GM18870 (cell line): Measurements from ENCODE around the gene TRIP10.
A peak's percentile ranks its signal among the peaks of the same experiment; 100 is the strongest.
"Not testable (repeated sequence)": the region's sequence is repeated elsewhere in the genome, so short reads cannot be mapped to it uniquely, and the experiment has no call there.

Experiments
- ATAC-seq: cut with Tn5 transposase; IDR thresholded peaks from one replicate; pipeline ENCODE4 v1.9.1; 2021; ENCODE audit warnings: moderate library complexity; ENCODE audit not compliant: unreplicated experiment

The TRIP10 gene

DNA sequence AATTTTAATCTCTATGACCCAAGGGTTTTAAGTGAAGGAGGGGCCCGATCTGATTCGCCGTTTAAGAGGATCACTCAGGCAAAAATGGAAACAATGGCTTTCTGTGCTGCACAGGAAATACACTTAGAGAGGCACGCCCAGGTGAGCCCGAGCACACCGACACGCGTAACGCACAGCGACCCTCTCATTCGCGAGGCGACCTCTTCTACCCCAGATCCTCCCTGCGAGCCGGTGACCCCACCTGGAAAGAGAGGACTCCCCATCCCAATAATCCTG lies 27.5 kb downstream of the TRIP10 start:
- ATAC-seq = peak; percentile 4

DNA sequence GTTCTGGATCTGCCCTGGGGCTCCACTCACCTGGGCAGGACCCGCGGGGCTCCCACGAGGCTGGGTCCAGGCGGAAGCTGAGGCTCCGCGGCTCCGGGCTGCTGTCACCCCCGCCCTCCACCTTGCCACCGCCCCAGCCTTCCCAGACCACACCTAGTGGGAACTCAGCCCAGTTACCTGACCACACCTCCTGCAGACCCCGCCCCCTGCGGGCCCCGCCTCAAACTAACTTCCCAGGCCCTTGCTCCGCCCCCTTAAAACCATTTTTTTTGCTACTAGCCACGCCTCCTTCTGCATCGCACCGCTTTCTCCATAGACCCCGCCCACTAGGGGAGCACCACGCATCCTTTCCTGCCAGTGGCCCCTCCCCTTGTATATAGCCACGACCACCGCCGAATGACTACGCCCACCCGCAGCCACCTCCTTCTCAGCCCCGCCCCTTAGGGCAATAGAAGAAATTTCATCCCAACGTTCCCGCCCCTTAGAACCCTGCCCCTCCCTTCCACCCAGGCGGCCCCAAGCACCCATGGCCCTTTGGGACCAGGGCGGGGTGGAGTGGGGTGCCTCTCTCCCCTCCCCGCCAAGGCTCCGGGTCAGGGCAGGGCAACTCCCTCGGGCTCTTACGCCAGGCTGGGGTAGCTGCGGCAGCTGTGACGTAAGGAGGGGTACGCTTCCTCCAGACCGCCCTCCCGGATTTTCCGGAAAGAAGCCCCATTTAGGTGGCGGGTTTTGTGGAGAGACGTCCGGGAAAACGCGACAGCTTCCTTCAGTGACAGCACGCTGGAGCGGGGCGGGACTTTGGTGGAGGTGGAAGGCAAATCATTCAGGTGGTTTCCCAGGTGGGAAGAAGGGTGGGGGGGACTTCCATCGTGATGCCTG lies 28.1 kb downstream of the TRIP10 start, which contains the start of gene SH2D3A:
TSS of gene SH2D3A (minus strand) at position 79 of the 879 bp plus-strand sequence. CDS start 3,687 bp downstream, outside the sequence.
- peak; percentile 71 for ATAC-seq

DNA sequence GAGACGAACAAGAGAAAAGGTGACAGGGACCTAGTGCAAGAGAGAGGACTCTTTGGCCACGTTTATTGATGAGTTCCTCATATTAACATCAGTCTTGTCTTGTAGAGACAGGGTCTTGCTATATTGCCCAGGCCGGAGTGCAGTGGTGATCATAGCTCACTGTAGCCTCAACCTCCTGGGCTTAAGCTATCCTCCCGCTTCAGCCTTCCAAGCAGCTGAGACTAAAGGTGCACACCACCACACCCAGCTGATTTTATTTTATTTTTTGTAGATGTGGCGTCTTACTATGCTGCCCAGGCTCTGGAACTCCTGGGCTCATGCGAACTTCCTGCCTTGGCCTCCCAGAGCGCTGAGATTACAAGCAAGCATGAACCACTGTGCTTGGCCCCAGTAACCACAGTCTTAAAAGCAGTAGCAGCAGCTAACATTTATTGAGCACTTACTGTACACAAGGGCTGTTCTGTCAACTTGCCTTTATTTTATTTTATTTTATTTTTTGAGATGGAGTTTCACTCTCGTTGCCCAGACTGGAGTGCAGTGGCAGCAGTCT lies 28.8 kb downstream of the TRIP10 start:
- ATAC-seq = no peak

GRCh38 chr19:6769006-6769619 lies 29.6 kb downstream of the TRIP10 start:
- ATAC-seq = no peak

DNA sequence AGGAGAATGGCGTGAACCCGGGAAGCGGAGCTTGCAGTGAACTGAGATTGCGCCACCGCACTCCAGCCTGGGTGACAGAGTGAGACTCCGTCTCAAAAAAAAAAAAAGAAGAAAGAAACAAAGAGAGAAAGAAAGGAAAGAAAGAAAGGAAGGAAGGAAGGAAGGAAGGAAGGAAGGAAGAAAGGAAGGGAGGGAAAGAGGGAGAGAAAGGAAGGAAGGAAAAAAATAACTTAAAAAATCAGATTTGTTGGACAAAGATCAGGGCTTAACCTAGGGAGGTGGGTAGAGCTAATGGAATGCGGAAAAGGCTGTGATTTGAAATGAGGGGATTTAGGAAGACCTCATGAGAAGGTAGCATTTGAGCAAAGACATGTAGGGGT lies 32.2 kb downstream of the TRIP10 start:
- ATAC-seq = not testable (repeated sequence)

DNA sequence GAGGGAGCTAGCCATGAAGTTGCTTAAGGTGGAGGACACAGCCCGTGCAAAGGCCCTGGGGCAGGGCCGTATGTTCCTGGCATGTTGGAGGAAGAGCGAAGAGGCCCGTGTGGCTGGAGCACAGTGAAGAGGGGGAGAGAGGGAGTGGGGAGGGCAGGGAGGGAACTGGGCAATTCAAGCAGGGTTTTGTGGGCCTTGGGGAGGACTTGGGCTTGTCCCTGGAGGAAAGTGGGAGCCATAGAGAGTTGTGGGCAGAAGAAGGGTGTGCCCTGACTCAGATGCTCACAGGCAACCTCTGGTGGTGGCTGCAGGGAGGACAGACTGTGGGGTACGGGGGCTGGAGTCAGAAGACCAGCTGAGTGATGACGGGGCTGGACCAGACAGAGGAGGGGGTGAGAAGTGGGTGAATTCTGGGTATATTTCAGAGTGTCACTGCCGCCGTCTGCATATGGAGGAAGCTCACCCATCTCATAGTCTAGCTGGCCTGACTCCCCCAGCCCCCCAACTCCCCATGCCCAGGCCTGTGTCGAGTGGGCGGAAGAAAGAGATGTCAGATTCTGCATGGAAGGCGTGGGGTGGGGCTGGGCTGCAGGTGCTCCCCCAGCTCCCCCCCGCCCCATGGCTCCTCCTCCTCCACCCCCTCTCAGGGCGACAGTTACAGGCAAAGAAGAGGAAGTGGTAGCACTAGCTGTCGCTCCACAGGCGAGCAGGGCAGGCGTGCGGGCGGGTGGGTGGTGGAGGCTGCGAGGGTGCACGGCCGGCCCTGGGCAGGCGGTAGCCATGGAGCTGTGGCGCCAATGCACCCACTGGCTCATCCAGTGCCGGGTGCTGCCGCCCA lies 32.8 kb downstream of the TRIP10 start, which contains the start of gene VAV1:
TSS of gene VAV1 (plus strand) at position 681 of the 838 bp plus-strand sequence. CDS start at position 781, 100 bp downstream.
- ATAC-seq = no peak

DNA sequence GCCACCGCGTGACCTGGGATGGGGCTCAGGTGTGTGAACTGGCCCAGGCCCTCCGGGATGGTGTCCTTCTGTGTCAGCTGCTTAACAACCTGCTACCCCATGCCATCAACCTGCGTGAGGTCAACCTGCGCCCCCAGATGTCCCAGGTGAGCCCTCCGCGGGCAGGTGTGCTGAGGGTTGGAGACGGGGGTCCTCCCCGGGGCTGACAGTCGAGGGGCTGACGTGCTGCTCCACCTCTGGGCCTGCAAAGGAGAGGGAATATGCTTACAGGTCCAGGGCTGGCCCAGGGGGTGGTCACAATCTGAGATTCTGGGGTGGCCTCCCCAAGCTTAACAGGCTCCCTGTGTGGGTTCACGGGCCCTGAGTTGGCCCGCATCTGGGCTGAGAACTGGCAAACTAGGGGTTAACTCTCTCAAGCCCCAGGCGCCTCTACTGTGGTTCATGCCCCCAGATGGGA lies 33.4 kb downstream of the TRIP10 start:
- no peak for ATAC-seq

DNA sequence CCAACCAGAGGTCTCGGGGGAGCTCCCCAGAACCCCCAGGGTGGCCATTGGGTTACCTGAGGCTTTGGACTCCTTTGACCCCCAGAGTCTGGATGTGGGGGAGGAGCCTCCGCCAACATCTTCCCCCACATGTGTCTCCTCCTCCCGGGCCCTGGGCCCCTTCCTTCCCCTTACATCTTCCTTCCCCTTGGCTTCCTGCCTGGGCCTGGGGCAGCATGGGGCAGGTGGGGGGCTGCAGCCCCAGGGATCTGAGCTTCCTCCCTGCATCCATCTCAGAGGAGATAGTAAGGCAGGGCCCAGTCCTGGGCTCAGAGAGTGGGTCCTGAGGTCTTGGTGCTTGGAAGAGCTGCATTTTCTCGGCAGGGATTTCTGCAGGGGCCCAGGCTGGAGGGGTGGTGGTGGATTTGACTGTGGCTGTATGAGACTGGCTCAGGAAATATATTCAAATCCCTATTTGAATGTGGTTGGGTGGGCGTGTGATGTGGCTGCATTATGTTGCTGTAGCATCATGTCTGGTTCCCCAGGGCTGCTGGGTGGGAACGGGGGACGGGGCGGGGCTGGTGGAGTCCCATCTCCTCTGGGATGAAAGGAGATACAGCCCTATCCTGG lies 33.9 kb downstream of the TRIP10 start:
- no peak for ATAC-seq

DNA sequence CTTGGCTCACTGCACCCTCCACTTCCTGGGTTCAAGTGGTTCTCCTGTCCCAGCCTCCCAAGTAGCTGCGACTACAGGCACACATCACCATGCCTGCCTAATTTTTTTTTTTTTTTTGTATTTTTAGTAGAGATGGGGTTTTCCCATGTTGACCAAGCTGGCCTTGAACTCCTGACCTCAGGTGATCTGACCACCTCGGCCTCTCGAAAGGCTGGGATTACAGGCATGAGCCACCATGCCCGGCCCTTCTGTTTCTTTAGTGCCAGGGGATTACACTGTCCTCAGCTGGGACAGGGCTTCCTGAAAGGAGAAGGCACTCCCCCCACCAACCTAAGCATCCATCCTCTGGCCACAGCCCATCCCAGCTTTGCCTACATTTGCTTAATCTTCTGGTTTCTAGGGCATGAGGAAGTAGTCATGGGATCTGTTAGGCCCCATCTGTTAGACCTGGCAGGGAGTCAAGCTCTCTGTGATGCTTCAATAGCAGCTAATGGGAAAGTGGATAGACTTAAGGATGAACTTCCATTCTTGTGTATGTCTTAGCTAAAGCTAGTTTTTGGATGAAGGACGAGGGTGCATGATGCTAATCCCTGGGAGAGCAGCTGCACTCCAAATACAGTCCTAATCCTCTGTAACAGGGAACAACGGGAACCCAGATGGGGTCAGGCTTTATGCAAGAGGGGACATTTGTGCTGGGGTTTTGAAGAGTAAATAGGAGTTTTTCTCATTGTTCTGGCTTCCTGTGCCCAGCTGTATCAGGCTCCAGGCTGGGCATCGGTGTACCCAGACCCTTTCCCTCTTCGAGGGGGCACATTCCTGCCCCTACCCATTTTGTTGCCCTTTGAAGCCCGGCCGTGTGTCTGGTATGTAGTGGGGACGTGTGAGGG lies 35.6 kb downstream of the TRIP10 start:
- no peak for ATAC-seq

DNA sequence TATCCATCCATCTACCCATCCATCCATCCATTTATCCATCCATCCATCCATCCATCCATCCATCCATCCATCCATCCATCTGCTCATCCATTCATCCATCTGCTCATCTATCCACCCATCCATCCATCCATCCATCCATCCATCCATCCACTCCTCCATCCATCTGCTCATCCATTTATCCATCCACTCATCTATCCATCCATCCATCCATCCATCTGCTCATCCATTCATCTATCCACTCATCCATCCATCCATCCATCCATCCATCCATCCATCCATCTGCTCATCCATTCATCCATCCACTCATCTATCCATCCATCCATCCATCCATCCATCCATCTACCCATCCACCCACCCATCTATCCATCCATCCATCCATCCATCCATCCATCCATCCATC lies 36.6 kb downstream of the TRIP10 start:
- not testable (repeated sequence) for ATAC-seq

DNA sequence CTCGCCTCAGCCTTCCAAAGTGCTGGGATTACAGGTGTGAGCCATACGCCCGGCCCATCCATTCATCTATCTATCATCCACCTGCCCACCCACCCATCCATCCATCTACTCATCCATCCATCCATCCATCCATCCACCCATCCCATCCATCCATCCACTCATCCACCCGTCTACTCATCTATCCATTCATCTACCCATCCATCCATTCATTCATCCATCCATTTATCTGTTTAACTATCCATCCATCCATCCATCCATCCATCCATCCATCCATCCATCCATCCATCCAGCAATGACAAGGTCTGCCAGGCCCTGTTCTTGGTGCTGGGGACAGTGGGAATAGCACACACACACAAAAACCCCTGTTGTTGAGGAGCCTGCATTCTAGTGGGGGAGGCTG lies 37.5 kb downstream of the TRIP10 start:
- ATAC-seq = no peak

- no peak for ATAC-seq
These were observed 38.0 kb downstream of the TRIP10 start for GRCh38 chr19:6777434-6777833.

DNA sequence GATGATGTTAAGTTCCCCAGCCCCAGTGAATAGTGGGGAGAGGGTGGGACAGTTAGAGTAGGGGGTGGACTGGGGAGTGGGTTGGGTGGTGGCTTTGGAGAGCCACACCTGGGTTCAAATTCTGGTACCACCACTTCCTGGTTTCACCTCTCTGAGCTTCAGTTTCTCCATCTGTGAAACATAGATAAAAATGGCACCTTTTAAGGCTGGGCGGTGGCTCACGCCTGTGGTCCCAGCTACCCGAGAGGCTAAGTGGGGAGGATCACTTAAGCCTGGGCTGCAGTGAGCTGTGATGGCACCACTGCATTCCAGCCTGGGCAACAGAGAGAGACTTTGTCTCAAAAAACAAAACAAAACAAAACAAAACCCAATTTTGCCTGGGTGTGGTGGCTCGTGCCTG lies 38.9 kb downstream of the TRIP10 start:
- no peak for ATAC-seq

GRCh38 chr19:6779206-6779605 lies 39.7 kb downstream of the TRIP10 start:
- no peak for ATAC-seq

- ATAC-seq = no peak
These were observed 47.9 kb downstream of the TRIP10 start for GRCh38 chr19:6787393-6787792.

GRCh38 chr19:6788896-6789295 lies 49.4 kb downstream of the TRIP10 start:
- ATAC-seq = no peak

GRCh38 chr19:6790194-6791128 lies 51.0 kb downstream of the TRIP10 start:
- ATAC-seq = no peak

GRCh38 chr19:6791237-6791636 lies 51.8 kb downstream of the TRIP10 start:
- no peak for ATAC-seq

GRCh38 chr19:6793411-6793810 lies 53.9 kb downstream of the TRIP10 start:
- no peak for ATAC-seq
